EL (cell line): ENCODE data around the gene IVL.
A peak's percentile ranks its signal among the peaks of the same experiment; 100 is the strongest.

ENCODE experiments used
- DNase-seq: peaks from one replicate; pipeline ENCODE4 v3.0.0-alpha.2; 2016

The IVL gene, protein sequence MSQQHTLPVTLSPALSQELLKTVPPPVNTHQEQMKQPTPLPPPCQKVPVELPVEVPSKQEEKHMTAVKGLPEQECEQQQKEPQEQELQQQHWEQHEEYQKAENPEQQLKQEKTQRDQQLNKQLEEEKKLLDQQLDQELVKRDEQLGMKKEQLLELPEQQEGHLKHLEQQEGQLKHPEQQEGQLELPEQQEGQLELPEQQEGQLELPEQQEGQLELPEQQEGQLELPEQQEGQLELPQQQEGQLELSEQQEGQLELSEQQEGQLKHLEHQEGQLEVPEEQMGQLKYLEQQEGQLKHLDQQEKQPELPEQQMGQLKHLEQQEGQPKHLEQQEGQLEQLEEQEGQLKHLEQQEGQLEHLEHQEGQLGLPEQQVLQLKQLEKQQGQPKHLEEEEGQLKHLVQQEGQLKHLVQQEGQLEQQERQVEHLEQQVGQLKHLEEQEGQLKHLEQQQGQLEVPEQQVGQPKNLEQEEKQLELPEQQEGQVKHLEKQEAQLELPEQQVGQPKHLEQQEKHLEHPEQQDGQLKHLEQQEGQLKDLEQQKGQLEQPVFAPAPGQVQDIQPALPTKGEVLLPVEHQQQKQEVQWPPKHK

DNA sequence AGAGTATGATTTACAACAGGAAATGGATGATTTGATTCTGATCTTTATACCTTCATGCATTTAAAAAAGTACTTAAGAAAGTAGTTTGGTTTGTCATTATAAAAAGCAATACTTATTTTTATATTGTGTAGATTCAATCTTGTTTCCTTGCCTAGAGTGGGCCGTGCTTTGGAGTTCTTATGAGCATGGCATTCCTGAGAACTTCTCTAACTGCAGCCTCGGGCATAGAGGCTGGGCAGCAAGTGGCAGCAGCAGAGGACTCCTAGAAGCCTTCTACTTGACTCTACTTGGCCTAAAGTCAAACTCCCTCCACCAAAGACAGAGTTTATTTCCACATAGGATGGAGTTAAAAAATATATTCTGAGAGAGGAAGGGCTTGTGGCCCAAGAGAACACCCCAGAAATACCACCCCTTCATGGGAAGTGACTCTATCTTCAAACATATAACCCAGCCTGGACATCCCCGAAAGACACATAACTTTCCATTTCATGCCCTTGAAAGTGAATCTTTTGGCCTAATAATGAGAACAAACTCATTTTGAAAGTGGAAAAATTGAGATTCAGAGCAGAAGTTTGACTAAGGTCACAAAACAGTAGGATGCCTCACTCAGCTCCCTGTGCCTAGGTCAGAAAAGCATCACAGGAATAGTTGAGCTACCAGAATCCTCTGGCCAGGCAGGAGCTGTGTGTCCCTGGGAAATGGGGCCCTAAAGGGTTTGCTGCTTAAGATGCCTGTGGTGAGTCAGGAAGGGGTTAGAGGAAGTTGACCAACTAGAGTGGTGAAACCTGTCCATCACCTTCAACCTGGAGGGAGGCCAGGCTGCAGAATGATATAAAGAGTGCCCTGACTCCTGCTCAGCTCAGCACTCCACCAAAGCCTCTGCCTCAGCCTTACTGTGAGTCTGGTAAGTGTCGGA, at the start of gene IVL:
IVL (plus strand) TSS at position 861 of the 916 bp plus-strand sequence. CDS start 1,252 bp downstream, outside the sequence.
- DNase-seq, result peak; percentile 49

DNA sequence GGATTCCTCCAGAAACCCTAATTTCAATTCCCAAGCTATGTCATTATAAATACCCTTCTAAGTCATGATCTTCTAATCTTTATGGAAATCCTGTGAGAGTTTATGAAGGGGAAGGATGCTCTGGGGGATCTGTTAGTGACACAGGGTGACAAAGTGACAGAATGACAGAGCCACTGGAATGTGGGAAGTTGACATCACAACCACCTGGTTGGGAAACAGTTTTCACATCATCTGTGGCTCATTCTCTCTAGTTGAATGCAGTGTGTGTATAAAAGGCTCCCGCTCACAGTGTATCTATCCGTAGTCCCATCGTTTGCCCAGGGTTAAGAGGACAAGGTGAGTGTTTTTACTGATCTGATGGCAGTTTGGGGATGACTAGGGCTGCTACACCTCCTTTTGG, 48.6 kb upstream of the IVL start, which contains the start of gene LCE7A:
LCE7A (plus strand) TSS at position 301 of the 400 bp plus-strand sequence. CDS start 702 bp downstream, outside the sequence.
- no peak for DNase-seq

DNA sequence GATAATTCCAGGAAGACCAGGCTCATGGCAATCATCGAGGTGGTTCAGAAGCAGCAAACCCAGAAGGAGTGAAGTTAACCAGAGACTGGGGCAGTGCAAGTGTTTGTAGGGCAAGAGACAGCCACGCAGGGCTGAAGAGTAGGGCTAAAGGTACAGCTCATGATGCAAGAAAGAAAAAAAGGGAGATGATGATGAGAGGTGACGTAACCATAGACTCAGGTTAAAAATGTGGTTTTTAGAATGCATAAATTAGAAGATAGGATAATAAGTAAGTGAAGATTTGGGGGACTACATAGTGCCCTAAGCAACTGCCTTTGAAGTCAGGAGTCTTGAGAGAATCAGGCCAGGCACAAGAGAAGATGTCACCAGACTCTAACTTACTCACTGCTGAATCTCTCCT, 48.2 kb upstream of the IVL start:
- no peak for DNase-seq

DNA sequence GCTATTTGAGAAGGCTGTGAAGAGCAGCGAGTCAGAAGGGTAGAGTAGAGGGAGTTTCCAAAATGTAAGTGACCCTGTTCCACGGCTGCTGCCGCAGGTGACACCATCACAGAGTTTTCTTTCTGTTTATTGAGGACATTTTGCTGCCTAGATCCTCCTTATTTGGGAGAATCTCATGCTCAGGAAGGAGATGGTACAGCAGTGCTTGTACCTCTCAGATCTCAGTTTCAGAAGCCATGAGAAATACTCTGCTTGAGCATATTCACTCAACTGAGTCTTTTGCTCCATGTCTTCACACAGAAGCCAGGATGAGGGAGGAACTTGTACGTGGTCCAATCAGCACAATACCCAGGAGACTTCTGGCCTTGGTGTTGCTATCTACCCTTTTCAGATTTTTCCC, 47.0 kb upstream of the IVL start:
- DNase-seq, result no peak

DNA sequence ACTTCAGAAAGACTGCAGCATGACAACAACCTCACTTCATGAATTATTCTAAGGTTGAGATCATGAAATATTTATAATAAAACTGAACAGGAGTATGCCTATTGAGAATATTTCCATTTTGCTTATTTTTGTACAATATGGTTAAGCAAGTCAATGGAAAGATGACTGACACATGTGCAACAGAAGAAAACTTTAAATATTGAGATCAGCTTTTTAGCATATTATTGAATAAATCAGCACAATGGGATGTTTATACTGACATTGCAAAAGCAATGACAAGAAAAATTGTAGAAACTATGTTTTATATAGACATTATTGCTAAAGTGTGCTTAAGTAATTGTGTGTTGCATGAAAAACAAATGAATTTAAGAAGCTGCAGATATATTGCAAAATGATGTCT, 43.9 kb upstream of the IVL start:
- no peak for DNase-seq

DNA sequence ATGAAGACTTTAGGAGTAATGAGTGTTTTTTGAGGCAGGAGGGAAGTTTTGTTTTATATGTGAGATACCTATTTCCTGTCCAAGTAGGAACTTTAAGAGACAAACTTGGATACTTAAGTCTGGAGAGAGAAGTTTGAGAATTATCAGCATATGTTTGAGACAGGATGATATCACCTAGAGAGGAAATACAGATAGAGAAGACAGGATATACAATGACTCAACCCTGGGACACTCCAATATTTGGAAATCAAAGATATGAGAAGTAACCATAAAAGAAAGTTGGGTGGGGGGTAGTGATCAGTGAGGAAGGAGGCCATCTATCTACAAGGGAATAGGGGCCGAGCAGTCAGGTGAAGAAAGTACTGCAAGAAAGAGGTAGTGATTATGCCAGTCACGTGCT, 42.0 kb upstream of the IVL start:
- DNase-seq, result no peak

DNA sequence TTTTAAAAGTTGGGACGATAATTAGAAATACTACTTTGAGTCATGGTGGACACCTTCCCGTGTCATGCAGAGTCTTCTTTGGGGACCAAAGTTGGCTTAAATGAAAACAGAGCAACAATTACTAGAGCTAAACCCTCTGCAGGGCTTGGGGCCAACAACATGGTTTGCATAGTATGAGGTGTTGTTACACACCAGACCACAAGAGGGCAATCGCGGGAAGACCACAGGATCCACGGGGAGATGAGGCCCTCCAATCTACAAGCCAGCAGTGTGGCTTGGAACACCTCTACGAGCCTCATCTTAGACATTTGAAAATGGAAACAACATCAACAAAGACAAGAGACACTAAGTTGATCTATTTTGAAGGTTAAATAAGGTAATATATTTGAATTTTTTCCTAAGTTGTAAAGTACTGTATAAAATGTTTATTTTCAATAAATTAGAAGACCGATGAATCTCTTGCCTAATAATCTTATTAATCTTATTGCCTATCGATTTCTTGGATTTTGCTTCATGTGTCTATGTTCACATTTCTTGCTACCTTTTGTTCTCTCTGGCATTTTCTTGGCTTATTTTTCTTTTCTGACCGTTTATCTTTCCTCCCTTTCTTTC, 38.4 kb upstream of the IVL start:
- DNase-seq, result peak; percentile 73

DNA sequence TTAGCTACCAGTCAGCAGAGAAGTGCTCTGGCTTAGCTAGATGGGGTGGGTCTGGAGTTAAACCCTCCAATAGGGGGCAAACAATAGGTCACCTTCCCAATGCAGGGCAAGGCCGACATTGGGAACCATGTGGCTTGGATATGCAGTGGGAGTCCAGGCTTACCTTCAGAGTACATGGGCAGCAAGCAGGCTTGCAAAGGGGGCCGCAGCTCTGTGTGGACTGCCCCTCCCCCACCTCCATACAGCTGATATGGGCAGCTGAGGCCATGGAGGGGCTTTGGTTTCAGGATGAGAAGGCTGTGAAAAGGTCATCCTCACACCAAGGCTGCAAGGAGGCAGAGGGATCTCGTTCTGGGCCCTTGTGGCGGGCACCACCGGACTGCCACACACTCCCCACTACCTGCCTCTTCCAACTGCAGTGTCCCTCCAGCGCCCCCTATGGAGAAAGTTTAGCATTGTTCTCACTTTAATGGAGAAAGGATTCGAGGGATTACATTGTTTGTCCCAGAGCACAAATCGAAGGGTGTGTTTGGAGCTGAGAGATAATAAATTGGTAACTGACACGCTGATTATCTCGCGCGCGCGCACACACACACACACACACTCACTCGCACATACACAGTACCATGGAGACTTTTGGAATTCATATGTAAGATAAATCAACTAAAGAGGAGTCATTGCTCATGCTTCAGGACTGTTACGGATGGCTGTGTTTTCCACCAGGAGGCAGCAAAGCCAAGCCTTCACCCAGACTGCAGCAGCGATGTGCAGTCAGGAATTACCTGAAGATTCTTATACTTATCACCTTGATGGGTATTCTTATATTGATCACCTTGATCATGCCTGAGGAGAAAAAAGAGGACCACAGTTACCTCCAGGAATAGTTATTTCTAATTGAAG, 37.3 kb upstream of the IVL start:
- peak; percentile 50 for DNase-seq

DNA sequence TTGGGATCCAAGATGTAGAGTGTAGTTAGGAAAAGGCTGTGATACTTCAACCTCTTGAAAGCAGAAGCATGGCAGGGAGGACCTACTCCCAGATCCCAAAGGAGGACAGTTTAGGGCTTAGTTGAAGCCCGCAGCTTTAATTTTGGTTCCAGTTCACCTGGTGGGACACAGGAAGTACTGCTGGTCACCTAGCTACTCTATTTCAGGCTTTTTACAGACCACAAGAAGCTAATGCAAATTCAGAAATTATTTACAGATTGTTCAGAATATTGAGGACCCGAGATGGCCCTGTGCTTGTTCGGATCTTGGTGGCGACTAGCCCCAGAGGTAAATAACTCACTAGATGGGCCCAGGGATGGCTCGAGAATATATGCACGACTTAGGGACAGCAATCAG, 36.6 kb upstream of the IVL start:
- DNase-seq, result no peak

DNA sequence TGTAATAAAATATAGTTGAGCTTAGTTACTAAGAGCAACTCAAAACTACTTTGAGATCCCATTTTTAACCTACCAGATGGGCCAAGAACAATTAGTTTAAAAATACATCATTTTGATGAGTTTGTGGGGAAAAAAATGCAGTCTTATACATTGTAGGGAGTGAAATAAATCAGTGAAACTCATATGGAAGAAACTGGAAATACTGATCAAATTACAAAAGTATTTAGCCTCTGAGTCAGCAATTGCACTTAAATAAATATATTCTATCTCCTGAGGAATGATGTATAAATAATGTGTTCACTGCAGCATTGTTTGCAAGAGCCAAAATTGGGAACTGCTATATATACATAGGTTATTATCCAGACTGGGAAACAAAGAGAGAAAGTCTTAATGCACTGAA, 34.9 kb upstream of the IVL start:
- peak; percentile 49 for DNase-seq

DNA sequence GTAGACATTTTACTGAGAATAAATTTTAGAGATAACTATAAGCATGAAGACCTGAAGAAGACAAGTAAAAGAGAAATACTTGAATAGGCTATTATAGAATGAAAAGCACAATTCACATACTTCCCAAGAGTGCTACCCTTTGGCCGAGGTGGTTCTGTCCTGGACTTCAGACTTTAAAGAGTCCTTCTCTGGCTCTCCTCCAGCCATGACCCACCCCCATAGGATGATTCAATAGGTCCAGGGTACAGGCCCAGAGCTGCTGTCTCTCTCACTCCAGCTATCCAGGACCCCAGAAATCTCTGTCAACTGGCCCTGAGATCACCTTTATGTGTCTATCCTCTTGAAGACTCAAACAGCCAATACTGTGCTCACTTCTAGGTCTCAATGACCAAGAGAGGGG, 31.5 kb upstream of the IVL start:
- DNase-seq, result no peak

DNA sequence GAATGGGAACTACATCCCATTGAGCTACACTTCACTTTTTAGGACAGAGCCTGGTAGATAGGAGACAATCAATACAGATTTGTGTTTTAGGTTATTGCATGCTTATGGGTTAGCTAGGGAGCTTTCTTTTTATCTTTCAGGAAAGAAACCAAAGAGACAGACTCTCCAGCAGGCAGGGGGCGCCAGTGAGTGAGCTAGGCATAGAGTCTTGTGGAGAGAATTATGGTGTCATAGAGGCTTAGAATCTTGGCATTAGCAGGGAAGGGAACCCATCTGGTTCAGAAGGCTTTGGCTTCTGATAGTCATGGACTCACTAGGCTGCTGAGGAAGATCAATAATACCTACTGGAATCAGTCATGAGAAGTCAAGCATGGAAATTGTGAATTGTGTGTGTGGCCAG, 30.3 kb upstream of the IVL start, which contains the start of gene SMCP:
SMCP (plus strand) TSS at position 281 of the 400 bp plus-strand sequence. CDS start 6,101 bp downstream, outside the sequence.
- DNase-seq, result no peak

DNA sequence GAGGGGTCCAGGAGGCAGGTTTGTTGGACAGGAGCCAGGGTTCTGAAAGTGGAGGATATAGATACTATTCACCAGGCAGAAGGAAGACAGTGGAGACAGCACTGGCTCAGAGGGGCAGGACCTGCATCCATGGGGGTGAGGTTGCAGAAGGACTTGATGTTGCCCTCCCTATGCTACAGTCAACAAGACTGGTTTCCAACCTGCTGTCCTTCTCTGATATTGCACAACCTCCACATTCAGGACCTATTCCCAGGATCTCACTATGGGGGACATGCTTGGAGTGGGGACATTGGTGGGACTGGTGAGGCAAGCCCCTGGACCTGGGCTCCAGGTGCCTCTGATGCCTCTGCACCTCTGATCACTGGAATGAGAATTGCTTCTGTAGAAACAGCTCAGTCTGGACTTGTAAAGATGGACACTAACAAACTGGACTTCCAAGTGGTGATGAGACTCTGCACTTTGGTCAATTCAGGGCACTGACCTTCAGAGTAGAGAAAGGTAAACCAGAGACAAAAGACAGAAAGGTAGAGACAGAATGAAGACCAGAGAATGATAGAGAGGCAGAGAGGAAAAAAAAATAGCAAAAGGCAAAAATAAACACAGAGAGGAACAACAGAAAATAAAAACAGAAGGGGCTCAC, 28.7 kb upstream of the IVL start:
- DNase-seq, result no peak

DNA sequence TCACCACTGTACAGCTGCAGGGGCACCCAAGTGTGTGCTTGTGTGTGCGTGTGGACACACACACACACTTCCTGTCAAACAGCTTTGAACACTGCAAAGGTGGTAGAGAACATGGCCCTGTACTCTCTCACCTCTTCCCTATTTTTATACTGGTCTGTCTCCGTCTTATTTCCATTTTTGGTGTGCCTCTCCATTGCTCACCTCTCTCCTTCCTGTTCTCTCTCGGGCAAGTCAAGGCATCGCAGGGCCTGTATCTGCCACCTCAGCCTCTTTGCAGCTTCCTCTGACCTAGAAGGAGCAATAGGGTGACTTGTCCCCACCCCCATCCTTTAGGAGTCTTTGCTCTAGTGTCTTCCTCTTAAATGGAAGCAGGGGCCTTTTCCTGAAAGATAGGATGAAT, 28.0 kb upstream of the IVL start:
- no peak for DNase-seq

DNA sequence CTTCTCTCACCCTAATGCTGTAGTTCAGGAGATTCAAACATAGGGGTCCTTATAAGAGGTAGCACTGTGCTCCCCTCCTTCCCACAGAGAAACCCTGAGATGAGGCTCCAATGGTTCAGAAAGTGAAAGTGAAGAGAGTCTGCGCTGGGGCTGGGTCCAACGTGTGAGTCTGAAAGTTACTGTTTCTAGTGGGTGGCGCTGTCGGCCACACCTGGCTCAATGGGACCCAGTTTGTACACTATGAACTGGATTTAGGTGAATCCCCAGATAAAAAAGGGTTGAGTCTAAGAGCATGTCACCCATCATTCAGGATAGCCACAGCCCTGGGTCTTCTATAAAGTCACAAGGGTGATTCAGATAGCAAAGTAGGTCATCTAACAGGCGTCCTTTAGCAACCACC, 27.4 kb upstream of the IVL start:
- no peak for DNase-seq

DNA sequence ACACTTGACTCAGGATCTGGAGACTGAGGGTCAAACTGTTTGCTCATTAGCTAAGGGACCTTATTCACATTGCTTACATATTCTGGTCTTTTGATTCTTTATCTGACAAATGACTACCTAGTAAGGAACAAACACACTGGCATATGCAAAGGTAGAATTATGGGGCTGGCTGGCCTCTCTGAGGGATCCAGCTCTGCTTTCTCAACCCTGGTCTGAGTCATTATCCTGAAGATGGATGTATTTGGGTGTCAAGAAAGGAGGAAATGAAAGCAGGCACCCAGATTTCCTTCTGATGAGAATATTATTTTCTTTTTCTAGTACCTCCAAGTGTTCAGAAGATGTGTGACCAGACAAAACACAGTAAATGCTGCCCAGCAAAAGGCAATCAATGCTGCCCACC, 24.3 kb upstream of the IVL start:
- peak; percentile 28 for DNase-seq

DNA sequence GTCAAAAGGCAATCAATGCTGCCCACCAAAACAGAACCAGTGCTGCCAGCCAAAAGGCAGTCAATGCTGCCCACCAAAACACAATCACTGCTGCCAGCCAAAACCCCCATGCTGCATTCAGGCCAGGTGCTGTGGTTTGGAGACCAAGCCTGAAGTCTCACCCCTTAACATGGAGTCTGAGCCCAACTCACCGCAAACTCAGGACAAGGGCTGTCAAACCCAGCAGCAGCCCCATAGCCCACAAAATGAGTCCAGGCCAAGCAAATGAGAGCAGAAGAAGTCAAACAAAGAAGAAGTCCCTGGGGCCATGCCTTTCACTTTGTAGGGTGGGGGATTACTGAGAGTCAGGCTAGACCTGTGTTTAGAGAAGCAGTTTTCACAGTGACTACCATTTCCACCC, 23.8 kb upstream of the IVL start:
- no peak for DNase-seq

DNA sequence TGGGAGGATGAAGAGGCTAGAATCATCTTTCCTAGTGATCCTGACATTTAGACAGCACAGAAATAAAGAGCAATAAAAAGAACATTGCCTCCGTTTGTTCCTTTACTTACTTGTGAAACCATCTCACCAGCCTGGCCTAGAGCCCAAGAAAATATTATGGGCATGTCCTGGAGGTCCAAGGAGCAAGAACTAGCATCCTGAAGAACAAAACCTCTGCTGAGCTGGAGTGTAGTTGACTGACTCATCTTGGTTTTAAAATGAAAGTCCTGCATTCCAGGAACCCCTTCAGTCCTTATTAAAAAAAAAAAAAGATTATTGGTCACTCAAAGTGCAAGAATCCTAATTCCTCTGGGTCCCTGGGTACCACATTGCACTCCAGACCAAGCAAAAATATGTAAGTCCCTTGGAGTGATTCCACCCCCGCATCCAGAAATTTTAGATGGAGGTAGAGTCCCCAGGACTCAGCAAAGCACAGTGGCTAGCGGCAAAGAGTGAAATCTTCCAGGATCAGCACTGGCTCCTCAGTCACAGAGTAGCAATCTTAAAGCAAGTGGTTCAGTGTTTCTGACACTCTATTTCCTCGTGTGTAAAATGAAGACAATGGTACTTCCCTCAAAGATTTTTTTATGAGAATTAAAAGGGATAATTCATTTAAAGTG, 23.3 kb upstream of the IVL start:
- DNase-seq, result peak; percentile 87

DNA sequence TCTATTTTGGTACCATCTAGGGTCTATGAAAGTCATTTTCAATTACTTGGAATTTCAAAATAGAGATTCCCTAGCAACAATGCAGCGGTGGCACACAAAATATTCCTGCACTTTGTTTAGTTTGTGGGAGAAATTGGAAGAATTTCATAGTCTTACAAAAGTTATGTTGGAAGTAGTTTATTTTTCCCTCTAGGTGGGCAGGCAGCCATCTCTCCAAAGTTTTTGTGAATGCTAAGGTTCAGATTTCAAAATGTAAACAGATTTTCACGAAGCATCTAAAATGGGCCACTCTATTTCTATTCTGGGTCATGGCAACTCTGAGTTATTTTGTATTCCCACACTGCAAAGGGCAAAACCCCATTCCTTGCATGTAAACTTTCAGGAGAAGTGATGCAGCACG, 22.3 kb upstream of the IVL start:
- DNase-seq, result no peak

DNA sequence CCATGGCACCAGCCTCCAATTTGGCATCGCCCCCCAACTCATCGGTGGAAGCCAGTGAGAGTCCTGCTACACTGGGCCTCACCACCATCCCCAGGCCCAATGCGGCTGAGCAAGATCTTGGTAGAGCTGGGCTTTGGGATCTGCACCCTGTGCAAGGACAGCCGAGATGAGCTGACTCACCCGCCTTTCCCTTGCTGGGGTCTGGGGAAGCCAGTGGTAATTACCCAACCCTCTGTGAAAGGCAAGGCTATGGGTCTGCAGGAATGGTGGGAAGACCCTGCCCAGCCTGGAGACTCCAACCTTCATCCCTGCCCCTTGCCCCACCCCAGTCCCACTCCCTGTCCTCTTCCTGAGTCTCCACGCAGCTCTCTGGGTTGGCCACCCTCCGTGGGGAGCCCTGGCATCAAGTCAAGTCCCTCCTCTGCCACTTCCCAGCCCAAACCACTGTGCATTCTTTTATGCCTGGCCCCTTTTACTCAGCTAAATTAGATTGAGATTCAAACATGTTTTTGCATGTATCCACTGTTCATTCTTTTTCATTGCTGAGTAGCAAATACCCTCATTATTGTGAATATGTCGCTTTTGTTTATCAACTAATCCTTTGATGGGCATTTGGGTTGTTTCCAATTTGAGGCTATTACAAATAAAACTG, 21.5 kb upstream of the IVL start:
- peak; percentile 31 for DNase-seq
